Motor neuron (in vitro differentiated cells): ENCODE data around the gene FCN3. TPM values are rescaled to one million over a fixed set of nuclear protein-coding genes. Genes with fewer than 3 reads are reported as not detected.

Experiments used
- ATAC-seq, 8 experiments: fragments of 200-7000 bp; cut with Tn5 transposase; replicated peaks in 6 of 8; 2 replicates each; pipeline ENCODE4 v1.8.0; 2021; ENCODE audit warnings: mild to moderate bottlenecking in 8 of 8, moderate library complexity in 8 of 8
- H3K27ac ChIP-seq, 2 donors: fragments of 250-450 bp; sonication (Bioruptor Pico); 2 replicates each; pipeline ENCODE4 v1.9.0; 2021; ENCODE audit warnings: antibody characterized with exemption in 2 of 2, mild to moderate bottlenecking in 2 of 2, moderate library complexity in 1 of 2
- H3K4me1 ChIP-seq, 2 donors: fragments of 250-450 bp; sonication (Bioruptor Pico); replicated peaks in 1 of 2; 2 replicates each; pipeline ENCODE4 v1.6.1; 2021; ENCODE audit warnings: antibody characterized with exemption in 2 of 2, mild to moderate bottlenecking in 2 of 2, moderate library complexity in 1 of 2
- H3K4me3 ChIP-seq, 5 donors: fragments of 250-450 bp; sonication (Bioruptor Pico); 2 replicates each; pipeline ENCODE4 v1.9.0; 2021; ENCODE audit warnings: antibody characterized with exemption in 5 of 5, mild to moderate bottlenecking in 5 of 5, moderate library complexity in 4 of 5
- WGBS, 10 experiments: fragments of 450-650 bp; shearing (Covaris generic); methylation state at CpG; one replicate each; pipeline ENCODE4 v1.0.0; 2022; 5-methylcytosine and 5-hydroxymethylcytosine counted together
- in situ Hi-C, 9 experiments: fragments of 400-800 bp; cut with MboI; loops; one replicate each; pipeline ENCODE4 v1.15.0; 2021; ENCODE audit warnings: low sequenced_read_pairs in 9 of 9, low pct_unique_long_range_greater_than_20kb in 2 of 9; ENCODE audit not compliant: unreplicated experiment in 9 of 9
- total RNA-seq, 8 experiments: library from RNA; unstranded; fragments of 300-600 nt; gene quantifications; 2 replicates each; pipeline versions ENCODE4 v1.2.3 to v1.2.4, GENCODE V29; 2022

FCN3 gene
- total RNA-seq, 8 experiments from 2014 or later, result 0.37 to 10.3 (median 2.3) TPM; not detected in 2

DNA sequence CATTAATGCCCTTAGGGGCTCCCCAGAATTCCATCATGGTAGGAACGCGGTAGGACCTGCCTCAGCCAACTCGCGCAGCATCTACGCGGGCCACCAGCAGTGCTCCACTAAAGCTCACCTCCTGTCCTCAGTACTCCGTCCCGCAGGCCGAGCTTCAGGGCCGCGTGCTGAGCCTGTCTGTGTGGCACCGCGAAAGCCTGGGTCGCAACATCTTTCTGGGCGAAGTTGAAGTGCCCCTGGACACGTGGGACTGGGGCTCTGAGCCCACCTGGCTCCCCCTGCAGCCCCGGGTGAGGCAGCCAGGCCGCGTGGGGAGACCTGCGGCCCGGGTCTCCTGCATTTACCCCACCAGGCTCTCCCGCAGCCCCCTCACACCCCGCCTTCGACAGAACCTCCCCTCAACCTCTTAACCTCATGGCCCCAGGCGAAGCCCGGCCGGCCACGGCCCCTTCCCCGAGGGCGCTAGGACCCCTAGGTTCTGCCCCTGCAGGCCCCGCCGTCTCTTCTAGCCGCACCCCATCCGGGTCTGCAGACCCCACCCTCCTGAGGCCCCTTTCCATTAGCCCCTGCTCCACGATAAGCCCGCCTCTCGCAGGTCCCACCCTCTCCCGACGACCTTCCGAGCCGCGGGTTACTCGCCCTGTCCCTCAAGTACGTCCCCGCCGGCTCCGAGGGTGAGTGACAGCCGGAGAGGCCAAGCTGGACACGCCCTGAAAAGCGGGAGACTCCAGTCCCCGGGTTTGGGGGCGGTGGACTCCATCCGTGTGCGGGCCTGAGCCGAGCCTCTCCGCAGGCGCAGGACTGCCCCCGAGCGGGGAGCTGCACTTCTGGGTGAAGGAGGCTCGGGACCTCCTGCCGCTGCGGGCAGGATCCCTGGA is 23.7 kb downstream of the FCN3 start:
- H3K4me1 ChIP-seq, result peaks cover 5 to 22% of the 10 kb centered on the region in 2 donors
- WGBS, 10 experiments, result 6 to 40% (median 17%) methylated on average over 2 to 28 of the region's 62 CpGs; no CpG with 5 or more reads in 6 of the 10 experiments
- ATAC-seq, result peak in 7 of 8 experiments; percentile 4 to 79 (median 66)
- H3K4me3 ChIP-seq, result peak overlapping the region in 2 of 5 donors; percentile 25 to 32
- in situ Hi-C loops, result no loop called here
- H3K27ac ChIP-seq, result peak overlapping the region in 1 of 2 donors; percentile 37

DNA sequence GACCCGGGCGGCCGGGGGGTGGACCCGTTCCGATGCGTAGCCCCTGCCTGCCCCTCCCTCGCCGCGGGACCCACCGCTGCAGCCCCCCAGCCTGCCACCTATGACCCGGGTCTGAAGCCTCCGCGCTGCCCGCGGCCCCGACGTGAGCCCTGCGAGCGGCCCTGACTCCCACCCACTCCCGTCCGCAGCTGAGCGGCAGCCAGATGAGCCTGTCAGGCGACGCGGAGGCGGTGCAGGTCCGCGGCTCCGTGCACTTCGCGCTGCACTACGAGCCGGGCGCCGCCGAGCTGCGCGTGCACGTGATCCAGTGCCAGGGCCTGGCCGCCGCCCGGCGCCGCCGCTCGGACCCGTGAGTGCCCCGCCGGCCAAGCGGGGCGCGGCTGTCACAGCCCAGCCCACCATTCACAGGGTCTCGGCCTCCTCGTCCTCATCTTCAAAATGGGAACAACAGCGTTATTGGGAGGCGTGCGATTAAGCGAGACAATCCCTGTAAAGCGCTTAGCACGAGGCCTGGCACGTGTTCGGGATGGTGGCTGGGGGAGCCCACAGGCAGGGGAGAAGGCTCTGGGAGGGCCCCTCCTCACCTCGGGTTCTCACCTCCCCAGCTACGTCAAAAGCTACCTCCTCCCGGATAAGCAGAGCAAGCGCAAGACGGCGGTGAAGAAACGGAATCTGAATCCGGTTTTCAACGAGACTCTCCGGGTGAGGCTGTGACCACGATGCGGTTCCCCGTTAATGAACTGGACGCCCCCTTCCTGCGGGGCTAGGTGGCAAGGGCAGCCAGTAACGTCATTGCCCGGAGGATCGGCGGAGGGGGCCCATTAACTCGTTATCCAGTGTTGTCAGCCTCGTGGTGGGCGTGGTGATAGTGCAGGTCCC is 24.6 kb downstream of the FCN3 start:
- H3K27ac ChIP-seq, result no peak overlapping the region
- WGBS, 10 experiments, result 15 to 68% (median 53%) methylated on average over 3 to 15 of the region's 84 CpGs; no CpG with 5 or more reads in 3 of the 10 experiments
- in situ Hi-C loops, result no loop called here
- H3K4me1 ChIP-seq, result peaks cover 5 to 22% of the 10 kb centered on the region in 2 donors
- H3K4me3 ChIP-seq, result peak overlapping the region; percentile 19 to 32 (median 27)
- peak; percentile 40 to 93 (median 76) for ATAC-seq

DNA sequence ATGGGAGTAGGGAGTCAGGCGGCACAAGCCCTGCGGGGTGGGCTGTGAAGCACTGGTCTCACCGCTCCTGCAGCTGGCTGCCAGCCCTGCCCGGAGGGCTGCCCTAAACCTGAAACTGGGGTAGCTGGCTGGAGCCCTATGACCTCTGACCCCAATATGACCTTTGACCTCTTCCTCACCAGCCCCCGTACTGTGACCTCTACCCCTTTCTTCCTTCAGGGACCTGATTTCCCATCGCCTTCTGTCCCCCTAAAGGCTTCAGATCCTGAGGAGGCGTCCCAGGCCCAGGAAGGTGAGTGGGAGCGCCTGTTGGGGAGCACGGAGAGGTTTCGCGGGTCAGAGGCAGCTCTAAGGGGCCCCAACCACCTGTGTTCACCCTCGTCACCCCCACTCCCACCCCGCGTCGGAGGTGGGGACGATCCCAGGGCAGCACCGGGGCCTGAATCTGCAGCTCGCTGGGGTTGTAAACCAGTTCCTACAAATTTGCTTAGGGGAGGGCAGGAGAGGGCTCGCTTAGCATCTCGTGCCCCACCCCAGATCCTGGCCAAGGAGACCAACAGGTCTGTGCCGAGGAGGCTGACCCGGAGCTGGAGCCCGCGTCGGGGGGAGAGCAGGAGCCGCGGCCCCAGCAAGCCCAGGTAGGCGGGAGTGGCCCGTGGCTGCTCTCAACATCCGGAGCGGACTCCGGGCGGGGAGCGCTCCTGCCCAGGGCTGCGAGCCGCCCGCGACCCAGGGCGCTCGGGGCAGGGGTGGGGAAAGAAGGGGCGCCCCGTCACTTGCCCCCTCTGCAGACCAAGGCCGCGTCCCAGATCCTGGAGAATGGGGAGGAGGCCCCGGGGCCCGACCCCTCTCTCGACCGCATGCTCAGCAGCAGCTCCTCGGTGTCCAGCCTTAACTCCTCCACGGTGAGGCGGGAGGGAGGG is 25.5 kb downstream of the FCN3 start:
- Histone ChIP-seq H3K4me1 (peaks cover 5 to 22% of the 10 kb centered on the region in 2 donors), H3K27ac (no peak overlapping the region), H3K4me3 (peak overlapping the region; percentile 19 to 32 (median 27))
- WGBS, 10 experiments, result 28 to 100% (median 52%) methylated on average over 2 to 16 of the region's 51 CpGs; no CpG with 5 or more reads in 1 of the 10 experiments
- ATAC-seq, result peak; percentile 34 to 81 (median 53)
- in situ Hi-C loops, result no loop called here

DNA sequence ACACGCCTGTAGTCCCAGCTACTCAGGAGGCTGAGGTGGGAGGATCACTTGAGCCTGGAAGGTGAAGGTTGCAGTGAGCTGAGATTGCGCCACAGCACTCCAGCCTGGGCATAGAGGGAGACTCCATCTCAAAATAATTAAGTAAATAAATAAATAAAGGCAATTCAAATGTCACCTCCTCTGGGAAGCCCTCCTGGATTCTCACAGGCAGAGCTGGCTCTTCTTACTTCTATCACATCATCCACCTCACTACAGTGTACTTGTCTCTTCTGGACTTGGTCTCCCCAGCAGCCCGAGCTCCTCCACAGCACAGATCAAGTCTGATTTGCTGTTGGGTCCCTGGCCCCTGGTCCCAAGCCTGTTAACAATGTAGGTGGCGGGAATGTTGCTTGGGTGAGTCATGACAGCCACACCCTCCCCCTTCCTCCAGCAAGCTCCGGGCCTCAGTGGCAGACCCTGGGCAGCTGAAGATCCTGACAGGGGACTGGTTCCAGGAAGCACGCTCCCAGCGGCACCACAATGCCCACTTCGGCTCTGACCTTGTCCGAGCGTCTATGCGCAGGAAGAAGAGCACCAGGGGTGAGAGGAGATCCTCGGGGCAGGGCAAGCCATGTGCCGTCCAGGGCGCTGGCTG is 27.5 kb downstream of the FCN3 start:
- Histone ChIP-seq H3K4me1 (peaks cover 5 to 31% of the 10 kb centered on the region in 2 donors), H3K4me3 (no peak overlapping the region), H3K27ac (no peak overlapping the region)
- ATAC-seq, result no peak
- in situ Hi-C loops, result no loop called here
- WGBS, 10 experiments, result 58 to 94% (median 83%) methylated on average over 2 to 12 of the region's 14 CpGs; no CpG with 5 or more reads in 3 of the 10 experiments

DNA sequence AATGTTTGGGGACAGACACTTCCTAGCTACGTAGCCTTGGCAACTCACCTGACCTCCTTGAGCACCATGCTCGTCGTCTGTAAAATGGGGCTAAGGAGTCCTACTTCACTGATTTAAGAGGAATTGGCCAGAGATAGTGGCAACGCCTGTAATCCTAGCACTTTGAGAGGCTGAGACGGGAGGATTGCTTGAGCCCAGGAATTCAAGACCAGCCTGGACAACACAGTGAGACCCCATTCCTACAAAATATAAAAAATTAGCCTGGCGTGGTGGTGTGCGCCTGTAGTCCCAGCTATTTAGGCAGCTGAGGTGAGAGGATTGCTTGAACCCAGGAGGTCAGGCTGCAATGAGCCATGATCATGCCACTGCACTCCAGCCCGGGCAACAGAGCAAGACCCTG is 28.3 kb downstream of the FCN3 start:
- in situ Hi-C loops, result no loop called here
- Histone ChIP-seq H3K4me3 (no peak overlapping the region), H3K27ac (no peak overlapping the region), H3K4me1 (peaks cover 4 to 36% of the 10 kb centered on the region in 2 donors)
- no peak for ATAC-seq
- WGBS, 10 experiments, result 93 to 100% (median 100%) methylated on average over 1 to 8 of the region's 8 CpGs; no CpG with 5 or more reads in 3 of the 10 experiments

DNA sequence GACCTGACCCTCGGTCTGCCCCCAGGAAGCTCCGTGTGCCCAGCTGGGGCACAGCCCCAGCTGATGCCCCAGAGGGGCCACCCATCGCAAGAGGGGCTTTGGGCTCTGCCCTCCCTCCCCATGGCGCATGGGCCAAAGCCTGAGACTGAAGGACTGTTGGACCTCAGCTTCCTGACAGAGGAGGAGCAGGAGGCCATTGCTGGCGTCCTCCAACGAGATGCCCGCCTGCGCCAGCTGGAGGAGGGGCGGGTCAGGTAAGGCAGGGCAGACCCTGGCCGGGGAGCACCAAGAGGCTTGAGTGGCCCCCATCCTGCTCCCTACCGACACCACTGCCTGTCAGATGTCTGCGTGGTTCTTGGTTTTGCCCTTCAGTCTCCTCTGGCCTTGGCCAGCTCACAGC is 29.4 kb downstream of the FCN3 start:
- no peak for ATAC-seq
- in situ Hi-C loops, result no loop called here
- H3K4me1 ChIP-seq, result peaks cover 0 to 27% of the 10 kb centered on the region in 2 donors
- WGBS, 10 experiments, result 71 to 100% (median 84%) methylated on average over 1 to 6 of the region's 12 CpGs; no CpG with 5 or more reads in 6 of the 10 experiments
- no peak overlapping the region for H3K4me3 ChIP-seq
- no peak overlapping the region for H3K27ac ChIP-seq

DNA sequence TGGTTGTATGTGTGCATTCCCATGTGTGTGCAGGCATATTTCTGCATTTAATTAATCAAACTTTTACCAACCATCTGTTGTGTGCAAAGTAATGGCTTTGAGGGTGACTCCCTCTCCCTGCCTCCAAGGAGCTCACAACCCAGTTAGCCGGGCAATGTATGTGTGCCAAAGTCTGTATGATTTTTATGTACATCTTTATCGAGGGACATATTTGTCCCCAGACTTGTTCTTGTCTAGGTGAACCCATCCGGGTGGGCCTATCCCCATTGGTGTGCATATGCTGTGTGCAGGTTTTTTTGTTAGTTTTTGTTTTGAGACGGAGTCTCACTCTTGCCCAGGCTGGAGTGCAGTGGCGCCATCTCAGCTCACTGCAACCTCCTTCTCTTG is 31.0 kb downstream of the FCN3 start:
- H3K27ac ChIP-seq, result no peak overlapping the region
- no peak overlapping the region for H3K4me3 ChIP-seq
- 45 to 100% (median 87%) methylated on average over 1 to 5 of the region's 5 CpGs; no CpG with 5 or more reads in 4 of the 10 experiments for WGBS, 10 experiments

DNA sequence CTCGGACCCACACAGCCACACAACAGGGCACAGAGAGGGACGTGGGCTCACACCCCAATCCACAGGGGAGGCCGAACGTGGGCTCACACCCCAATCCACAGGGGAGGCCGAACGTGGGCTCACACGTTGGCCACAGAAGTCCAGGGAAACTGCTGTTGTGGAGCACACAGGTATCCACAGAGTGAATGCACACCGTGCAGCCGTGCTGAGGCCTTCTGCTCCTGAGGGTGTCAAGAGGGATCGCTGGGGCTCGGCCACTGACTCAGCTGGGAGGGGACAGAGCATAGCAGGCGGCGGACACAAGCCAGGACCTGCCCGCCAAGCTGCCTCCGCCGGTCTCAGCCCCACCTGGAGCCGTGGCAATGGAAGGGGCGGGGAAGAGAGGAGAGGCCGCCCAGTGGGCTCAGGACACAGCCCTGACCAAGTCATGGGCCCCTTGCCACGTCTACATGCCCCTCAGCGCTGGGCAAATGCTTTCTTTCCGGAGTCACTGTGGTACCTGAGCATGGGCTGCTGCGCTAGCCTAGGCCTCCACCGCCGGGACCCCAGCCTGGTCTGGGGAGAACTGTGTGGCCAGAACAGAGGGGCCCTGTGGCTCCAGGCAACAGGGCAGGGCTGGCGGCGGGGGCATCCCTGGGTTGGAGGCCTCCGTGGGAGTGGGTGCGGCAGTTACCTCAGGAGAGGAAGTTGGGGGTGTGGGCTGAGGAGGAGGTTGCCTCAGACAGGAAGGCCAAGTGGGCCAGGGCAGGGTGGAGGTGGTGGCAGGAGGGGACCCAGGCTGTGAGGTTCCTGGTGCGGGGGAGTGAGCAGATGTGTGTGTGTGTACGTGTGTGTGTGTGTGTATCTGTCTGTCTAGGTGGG is 31.6 kb downstream of the FCN3 start:
- WGBS, 10 experiments, result 40 to 66% (median 56%) methylated on average over 2 to 14 of the region's 31 CpGs; no CpG with 5 or more reads in 5 of the 10 experiments
- no peak overlapping the region for H3K27ac ChIP-seq

More for the DNA sequence above, 31.0 kb downstream of the FCN3 start:
- peak in 3 of 8 experiments; percentile 32 to 46 (median 42) for ATAC-seq
- peaks cover 4 to 26% of the 10 kb centered on the region in 2 donors for H3K4me1 ChIP-seq
- in situ Hi-C loops, result no loop called here

DNA sequence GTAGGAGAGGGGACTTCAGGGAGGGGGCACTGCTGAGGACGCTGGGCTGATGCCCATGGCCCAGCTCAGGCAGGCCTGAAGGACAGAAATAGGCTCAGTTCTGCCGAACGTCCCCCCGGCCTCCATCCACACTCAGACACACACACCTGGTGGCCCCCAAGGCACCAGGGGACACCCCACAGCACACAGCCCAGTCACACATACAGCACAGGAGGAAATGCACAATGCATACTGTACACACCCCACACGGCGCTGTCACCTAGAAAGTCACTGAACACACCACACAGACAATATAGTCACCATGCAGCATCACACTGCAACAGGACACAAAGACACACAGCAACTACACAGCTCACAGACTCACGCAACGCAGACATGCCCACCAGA is 32.2 kb downstream of the FCN3 start:
- Histone ChIP-seq H3K27ac (no peak overlapping the region), H3K4me3 (no peak overlapping the region), H3K4me1 (peaks cover 5 to 28% of the 10 kb centered on the region in 2 donors)
- WGBS, 10 experiments, result 80 to 91% methylated on average over 6 of the region's 8 CpGs; no CpG with 5 or more reads in 8 of the 10 experiments
- in situ Hi-C loops, result no loop called here
- ATAC-seq, result peak in 7 of 8 experiments; percentile 4 to 22 (median 10)

More for the DNA sequence above, 31.6 kb downstream of the FCN3 start:
- in situ Hi-C loops, result no loop called here
- ATAC-seq, result peak; percentile 24 to 71 (median 56)
- Histone ChIP-seq H3K4me1 (peaks cover 5 to 28% of the 10 kb centered on the region in 2 donors), H3K4me3 (no peak overlapping the region)

DNA sequence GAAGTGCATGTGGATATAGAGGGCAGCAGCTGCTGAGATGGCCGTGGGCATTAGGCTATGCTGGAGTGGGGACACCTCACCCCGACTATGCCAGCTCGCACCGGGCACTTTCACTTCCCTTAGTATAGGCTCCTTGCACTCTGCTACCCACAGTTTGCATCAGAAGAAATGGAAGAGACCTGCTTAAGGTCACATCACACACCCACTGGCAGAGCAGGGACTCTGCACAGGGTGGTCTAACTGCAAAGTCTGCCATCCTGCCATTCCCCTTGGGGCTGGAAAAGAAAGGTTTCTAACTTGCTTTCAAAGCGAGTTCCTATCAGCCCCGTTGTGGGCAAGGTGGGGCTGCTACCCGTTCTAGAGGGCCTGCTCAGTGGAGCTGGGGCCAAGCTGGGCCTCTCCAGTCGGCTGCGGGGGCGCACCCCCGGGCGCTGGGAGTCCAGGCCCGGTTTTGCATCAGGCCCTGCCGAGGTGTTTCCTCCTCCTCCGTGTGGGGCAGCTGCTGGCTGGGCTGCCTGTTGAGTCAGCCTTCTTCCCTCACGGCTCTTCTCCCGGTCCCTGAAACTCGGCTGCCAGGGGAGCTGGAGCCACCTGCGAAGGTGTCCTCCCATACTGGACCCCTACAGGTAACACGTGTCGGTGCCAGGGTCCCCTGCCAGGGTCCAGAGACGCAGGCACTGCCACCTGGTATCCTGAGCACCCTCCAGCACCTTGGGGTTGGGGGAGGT is 32.9 kb downstream of the FCN3 start, which contains the start of gene SYTL1:
Gene SYTL1, plus strand, starts transcription at position 498 of the 728 bp plus-strand sequence. CDS start 3,313 bp downstream, outside the sequence.
- peak; percentile 47 to 87 (median 74) for ATAC-seq
- Histone ChIP-seq H3K4me1 (peaks cover 5 to 28% of the 10 kb centered on the region in 2 donors), H3K27ac (no peak within 1 kb of the TSS), H3K4me3 (peak within 1 kb of the TSS in 2 of 5 donors; percentile 11)
- 5 to 57% (median 30%) methylated on average over 3 to 13 of the region's 22 CpGs; no CpG with 5 or more reads in 2 of the 10 experiments for WGBS, 10 experiments
- in situ Hi-C loops, result no loop called here
